Hindlimb muscle (tissue), 1 donor: ENCODE data around the gene TLE2. TPM values are rescaled to one million over a fixed set of nuclear protein-coding genes. Genes with fewer than 3 reads are reported as not detected.

Source experiments
- DNase-seq: peaks from one replicate; pipeline ENCODE4 v3.0.0-alpha.2; 2013
- polyA plus RNA-seq: library from polyadenylated mRNA; unstranded; fragments of 120-200 nt; gene quantifications from one replicate; pipeline ENCODE4 v1.2.1, GENCODE V29; 2013; ENCODE audit not compliant: insufficient read length

The TLE2 gene
- 30.8 TPM for polyA plus RNA-seq

DNA sequence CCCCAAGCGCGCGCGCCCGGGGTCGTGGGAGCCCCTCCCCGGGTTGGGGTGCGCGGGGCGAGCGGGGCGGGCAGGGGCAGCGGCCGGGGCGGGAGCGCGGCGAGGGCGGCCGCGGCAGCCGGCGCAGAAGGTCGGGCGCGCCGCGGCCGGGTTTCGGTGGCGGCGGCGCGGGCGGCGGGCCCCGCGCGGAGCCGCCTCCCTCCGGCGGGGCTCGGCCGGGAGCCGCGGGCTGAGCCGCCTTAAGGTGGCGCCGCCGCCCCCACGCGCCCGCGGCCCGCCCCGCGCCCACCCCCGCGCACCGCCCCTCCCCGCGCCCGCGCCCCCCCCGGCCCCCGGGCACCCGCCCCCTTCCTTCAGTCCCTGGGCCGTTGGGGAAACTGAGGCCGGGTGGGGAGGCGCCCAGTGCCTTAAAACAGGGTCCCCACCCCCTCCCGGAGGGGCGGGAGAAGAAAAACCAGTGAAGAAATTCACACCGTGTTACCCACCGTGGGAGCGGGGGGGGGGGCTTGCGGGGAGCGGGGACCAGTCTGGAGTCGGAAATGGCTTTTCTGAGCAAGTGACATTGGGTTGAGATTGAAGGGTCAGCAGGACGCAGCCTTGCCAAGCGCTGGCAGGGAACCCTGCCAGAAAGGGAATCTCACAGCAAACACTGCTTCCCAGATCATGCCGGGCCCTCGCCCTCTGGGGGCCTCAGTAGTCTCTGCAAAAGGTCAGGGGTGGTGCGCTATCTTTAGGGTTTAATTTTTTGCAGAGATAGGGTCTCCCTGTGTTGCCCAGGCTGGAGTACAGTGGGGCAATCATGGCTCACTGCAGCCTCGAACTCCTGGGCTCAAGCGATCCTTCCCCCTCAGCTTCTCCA, at the start of gene TLE2:
TSS of gene TLE2 (minus strand) at position 216 of the 859 bp plus-strand sequence. CDS start 376 bp downstream, outside the sequence.
- DNase-seq: no peak

DNA sequence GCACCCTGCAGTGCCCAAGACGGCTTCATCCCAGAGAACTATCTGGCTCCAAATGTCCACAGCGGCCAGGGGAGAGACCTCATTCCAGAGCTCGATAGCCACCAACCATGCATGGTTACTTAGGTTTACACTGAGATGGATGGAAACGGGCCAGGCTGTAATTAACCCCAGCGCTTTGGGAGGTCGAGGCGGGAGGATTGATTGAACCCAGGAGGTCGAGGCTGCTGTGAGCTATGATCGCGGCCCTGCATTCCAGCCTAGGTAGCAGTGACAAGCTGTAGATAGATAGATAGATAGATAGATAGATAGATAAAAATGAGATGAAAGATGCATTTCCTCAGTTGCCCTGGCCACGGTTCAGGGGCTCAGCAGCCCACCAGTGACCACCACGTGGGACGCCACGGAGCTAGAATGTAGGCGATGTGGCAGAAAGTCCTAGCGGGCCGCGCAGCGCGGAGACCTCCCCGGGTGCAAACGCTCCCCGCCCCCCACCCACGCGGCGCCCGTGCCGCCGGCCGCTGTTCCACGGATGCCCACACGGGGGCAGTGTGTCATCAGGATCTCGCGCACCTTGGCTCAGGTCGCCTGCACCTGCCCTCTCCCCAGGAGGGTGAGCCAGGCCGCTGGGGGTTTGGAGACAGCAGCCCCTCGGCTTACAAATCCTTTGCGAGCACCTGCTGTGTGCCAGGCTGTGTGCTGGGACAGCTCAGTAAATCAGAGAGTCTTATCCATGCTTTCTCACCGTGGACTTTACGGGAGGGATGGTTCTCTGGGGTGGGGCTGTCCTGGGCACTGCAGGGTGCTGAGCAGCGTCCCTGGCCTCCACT, 46.7 kb upstream of the TLE2 start:
- peak; percentile 63 for DNase-seq

GRCh38 chr19:3073931-3074595, 45.0 kb upstream of the TLE2 start:
- DNase-seq: no peak

DNA sequence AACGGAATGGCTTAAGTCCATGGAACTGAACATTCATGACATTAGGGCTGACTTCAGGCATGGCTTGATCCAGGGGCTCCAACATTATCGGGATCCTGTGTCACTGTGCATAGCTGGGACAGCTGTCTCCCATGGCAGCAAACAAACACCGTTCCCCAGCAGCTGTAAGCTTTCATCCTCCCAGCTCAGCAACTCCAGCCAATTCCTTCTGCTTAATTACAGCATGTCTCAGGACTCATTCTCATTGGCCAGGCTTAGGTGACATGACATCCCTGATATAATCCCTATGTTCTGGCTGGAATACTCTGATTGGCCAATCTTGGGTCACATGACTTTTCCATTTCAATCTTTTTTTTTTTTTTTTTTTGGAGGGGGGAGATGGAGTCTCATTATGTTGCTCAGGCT, 44.1 kb upstream of the TLE2 start:
- peak; percentile 59 for DNase-seq

GRCh38 chr19:3071768-3072167, 42.7 kb upstream of the TLE2 start:
- DNase-seq: no peak

DNA sequence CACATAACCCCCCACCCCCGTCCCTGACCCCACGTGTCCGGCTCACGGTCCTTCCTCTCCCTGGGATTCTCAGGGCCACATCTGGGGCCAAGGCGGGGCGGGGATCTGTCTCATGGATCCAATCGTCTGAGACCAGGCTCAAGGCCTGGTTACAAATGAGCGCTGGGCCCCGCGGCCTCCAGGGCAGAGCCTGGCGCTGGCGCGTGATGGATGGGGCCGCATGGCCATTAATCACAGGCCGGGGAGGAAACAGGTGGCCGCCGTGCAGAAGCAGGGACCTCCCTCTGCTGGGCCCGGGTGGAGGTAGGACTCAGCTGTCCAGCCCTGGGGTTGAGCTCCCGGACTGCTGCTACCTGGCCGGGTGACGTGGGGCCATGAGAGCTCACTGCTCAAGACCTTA, 39.0 kb upstream of the TLE2 start:
- no peak for DNase-seq

DNA sequence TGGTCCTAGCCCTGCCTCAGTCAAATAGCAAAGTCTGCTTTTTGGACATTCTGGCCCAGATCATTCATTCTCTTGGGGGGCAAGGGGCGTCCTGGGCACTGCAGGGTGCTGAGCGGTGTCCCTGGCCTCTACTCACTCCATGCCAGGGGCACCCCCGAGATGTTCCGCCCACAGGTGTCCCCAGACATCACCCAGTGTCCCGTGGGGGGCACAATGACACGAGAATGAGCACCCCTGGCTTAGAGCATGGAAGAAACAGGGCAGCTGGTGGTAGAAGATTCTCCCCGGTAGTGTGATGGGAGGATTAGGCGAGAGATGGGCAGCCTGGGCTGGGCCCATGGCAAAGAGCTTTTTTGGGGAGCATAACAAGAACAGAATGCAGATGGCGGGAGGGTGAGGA, 38.5 kb upstream of the TLE2 start:
- no peak for DNase-seq

- DNase-seq: no peak
Measured at GRCh38 chr19:3066482-3067049, 37.5 kb upstream of the TLE2 start.

- DNase-seq: no peak
Measured at GRCh38 chr19:3065675-3066357, 36.7 kb upstream of the TLE2 start.

GRCh38 chr19:3064011-3064330, 34.9 kb upstream of the TLE2 start:
- no peak for DNase-seq

- peak; percentile 69 for DNase-seq
Measured at GRCh38 chr19:3062165-3063105, 33.4 kb upstream of the TLE2 start, which contains the start of gene TLE5. Gene TLE5 (minus strand): TSS chr19:3062495. CDS start chr19:3062200, 295 bp downstream.

DNA sequence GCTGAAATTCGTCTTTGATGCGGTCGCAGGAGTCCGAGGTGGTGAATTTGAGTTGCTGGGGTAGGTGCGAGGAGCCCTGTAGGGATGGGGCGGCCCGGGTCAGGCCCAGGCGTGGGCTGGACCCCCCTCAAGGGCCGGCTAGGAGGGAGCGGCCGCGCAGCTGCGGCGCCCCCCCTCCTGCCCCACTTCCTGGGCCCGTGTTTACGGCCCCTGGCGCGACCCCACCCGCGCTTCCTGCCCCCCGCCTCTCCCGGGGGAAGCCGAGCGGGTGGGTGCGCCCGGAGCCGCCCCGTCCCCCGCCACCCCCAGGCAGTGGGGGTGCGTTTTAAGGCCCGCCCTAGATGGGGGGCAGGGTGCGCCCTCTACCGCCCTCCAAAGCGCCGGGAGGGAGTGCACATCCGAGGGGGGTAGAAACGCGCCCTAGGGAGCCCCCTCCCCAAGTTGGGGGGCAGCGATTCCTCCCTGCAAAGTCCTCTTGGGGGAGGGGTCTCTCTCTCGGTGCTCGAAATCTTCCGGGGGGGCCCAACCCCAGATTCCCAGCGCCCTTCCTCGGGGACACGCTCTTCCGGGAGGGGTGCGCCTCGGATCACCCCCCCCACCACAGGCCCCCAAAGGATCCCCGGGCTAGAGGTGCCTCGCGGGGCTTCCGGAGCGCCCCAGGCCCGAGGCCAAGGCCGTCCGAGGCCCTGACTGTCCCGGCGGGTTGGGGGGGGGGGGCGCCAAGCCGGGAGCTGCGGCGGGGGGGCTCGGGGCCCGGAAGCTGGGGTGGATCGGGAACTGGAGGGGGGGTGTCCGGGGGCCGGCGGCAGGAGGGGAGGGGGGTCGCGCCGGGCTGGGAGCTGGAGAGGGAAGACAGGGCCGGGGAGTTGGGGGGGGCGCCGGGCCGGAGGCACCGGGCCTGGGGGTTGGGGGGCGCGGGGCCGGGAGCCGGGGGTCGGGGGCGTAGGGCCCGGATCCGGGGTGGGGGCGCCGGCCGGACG, 32.4 kb upstream of the TLE2 start:
- no peak for DNase-seq

- no peak for DNase-seq
Measured at GRCh38 chr19:3060857-3061181, 31.7 kb upstream of the TLE2 start.

- DNase-seq: no peak
Measured at GRCh38 chr19:3059653-3060052, 30.6 kb upstream of the TLE2 start.

DNA sequence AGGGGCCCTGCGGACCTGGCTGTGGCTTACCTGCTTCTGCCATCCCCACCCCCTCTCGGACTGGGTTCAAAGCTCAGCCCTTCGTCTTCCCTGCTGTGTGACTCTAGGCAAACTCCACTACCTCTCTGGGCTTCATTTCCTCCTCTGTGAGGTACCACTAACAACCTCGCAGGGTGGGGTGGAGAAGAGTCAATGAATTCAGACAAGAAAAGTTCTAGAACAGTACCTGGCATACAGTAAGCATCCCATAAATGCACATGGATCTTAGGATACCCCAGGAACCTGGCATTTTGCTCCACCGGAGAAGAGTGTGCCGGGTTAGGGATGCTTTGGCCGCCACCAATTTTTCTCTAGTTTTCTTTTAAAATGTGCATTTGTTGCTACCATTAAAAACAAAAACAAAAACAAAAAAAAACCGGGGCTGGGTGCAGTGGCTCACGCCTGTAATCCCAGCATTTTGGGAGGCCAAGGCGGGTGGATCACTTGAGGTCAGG, 29.8 kb upstream of the TLE2 start:
- no peak for DNase-seq

DNA sequence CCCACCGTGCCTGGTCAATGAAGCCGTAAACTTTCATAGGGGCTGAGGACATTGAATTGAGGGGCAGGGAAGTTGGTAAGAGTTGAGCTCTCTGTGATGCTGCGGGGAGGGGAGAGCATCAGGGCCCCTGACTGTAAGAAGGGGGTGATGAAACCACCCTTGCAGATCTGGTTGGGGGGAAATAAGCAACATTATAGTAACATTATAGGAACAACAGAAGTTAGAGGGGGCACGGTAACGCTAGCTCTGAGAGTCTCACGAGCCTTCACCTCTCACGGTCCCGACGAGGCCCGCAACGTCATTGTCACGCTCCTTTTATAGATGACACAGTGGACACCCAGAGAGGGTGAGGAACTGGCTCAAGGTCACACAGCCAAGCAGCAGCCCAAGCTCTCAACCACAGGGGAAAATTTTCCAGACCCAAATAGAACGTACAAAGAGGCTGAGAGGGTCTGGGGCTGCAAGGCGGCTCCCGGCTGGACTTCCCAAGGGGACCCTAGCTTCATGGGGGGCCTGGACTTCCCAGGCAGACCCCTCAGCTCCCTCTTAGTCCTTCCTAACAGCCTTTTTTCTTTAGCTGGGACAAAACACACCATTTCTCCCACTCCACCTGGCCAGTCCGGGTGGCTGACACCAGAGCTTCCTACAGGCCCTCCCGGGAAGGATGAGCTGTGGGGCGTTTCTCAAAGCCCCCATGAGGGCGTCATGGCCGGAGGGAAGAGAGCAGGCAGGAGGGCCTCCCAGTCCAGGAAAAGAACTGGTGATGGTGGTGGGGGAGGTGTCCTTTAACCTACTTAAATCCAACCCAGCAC, 29.1 kb upstream of the TLE2 start:
- DNase-seq: no peak

- DNase-seq: peak; percentile 85
Measured at GRCh38 chr19:3057275-3057714, 28.2 kb upstream of the TLE2 start.

- no peak for DNase-seq
Measured at GRCh38 chr19:3056417-3057088, 27.5 kb upstream of the TLE2 start.
